HT1080 (cell line): ENCODE results near the gene ARSK. TPM values are rescaled to one million over a fixed set of nuclear protein-coding genes. Genes with fewer than 3 reads are reported as not detected.

ENCODE experiments used
- DNase-seq: peaks from one replicate; pipeline ENCODE4 v3.0.0-alpha.2; 2015; ENCODE audit warnings: low read depth
- total RNA-seq: library from RNA; depleted of rRNA; stranded (reverse); fragments of >200 nt; shearing (Covaris generic); gene quantifications from 2 replicates; pipeline ENCODE4 v1.2.3, GENCODE V29; 2014

Gene ARSK
- total RNA-seq, 1 experiment from 2014 or later = 7.0 TPM

GRCh38 chr5:95564450-95564849 lies 9.5 kb downstream of the ARSK start:
- no peak for DNase-seq

- no peak for DNase-seq
These were observed 10.5 kb downstream of the ARSK start for GRCh38 chr5:95565280-95565920.

GRCh38 chr5:95572016-95572415 lies 17.1 kb downstream of the ARSK start:
- no peak for DNase-seq

GRCh38 chr5:95581576-95581975 lies 26.7 kb downstream of the ARSK start:
- no peak for DNase-seq

- DNase-seq = no peak
These were observed 29.1 kb downstream of the ARSK start for GRCh38 chr5:95583992-95584391.

GRCh38 chr5:95590880-95591279 lies 36.0 kb downstream of the ARSK start:
- DNase-seq = no peak

GRCh38 chr5:95591490-95591901 lies 36.6 kb downstream of the ARSK start:
- DNase-seq = peak; percentile 89

GRCh38 chr5:95595289-95595931 lies 40.5 kb downstream of the ARSK start:
- no peak for DNase-seq

GRCh38 chr5:95599252-95599651 lies 44.4 kb downstream of the ARSK start:
- no peak for DNase-seq

GRCh38 chr5:95600557-95600956 lies 45.7 kb downstream of the ARSK start:
- DNase-seq = no peak

- DNase-seq = no peak
These were observed 50.9 kb downstream of the ARSK start for GRCh38 chr5:95605786-95606185.

- no peak for DNase-seq
These were observed 51.5 kb downstream of the ARSK start for GRCh38 chr5:95606419-95606818.

- DNase-seq = no peak
These were observed 54.8 kb downstream of the ARSK start for GRCh38 chr5:95609711-95610110.

- DNase-seq = no peak
These were observed 55.6 kb downstream of the ARSK start for GRCh38 chr5:95610546-95610945.

GRCh38 chr5:95611396-95611795 lies 56.5 kb downstream of the ARSK start:
- no peak for DNase-seq

- no peak for DNase-seq
These were observed 58.6 kb downstream of the ARSK start for GRCh38 chr5:95613514-95613913.

- no peak for DNase-seq
These were observed 60.2 kb downstream of the ARSK start for GRCh38 chr5:95615164-95615467.

GRCh38 chr5:95617057-95617456 lies 62.2 kb downstream of the ARSK start:
- DNase-seq = peak; percentile 28

- peak; percentile 28 for DNase-seq
These were observed 64.2 kb downstream of the ARSK start for GRCh38 chr5:95619096-95619495.

- no peak for DNase-seq
These were observed 64.7 kb downstream of the ARSK start for GRCh38 chr5:95619514-95620029.

GRCh38 chr5:95620030-95620869 lies 65.3 kb downstream of the ARSK start, which contains the start of gene GPR150:
GPR150 (plus strand) TSS chr5:95620087; CDS start chr5:95620276, 189 bp downstream.
- no peak for DNase-seq
